GM19438 (cell line): ENCODE results near the gene SPATA20.

ENCODE experiments used
- ATAC-seq: cut with Tn5 transposase; IDR thresholded peaks from one replicate; pipeline ENCODE4 v1.9.1; 2021; ENCODE audit warnings: low read depth; ENCODE audit not compliant: unreplicated experiment

The SPATA20 gene

GRCh38 chr17:50573866-50574611, 27.1 kb downstream of the SPATA20 start:
- ATAC-seq: no peak

- no peak for ATAC-seq
Observed at GRCh38 chr17:50575581-50576210, 28.7 kb downstream of the SPATA20 start.

GRCh38 chr17:50576864-50577263, 29.9 kb downstream of the SPATA20 start:
- no peak for ATAC-seq

- ATAC-seq: no peak
Observed at GRCh38 chr17:50577451-50577954, 30.5 kb downstream of the SPATA20 start.

GRCh38 chr17:50578173-50578572, 31.2 kb downstream of the SPATA20 start:
- no peak for ATAC-seq

- ATAC-seq: no peak
Observed at GRCh38 chr17:50579399-50579798, 32.4 kb downstream of the SPATA20 start.

- no peak for ATAC-seq
Observed at GRCh38 chr17:50580646-50581045, 33.7 kb downstream of the SPATA20 start.

- no peak for ATAC-seq
Observed at GRCh38 chr17:50581316-50581715, 34.3 kb downstream of the SPATA20 start.

GRCh38 chr17:50582741-50583140, 35.8 kb downstream of the SPATA20 start:
- ATAC-seq: no peak

- no peak for ATAC-seq
Observed at GRCh38 chr17:50583641-50584040, 36.7 kb downstream of the SPATA20 start.

- ATAC-seq: no peak
Observed at GRCh38 chr17:50584116-50584515, 37.1 kb downstream of the SPATA20 start.

- no peak for ATAC-seq
Observed at GRCh38 chr17:50584749-50585148, 37.8 kb downstream of the SPATA20 start.

- ATAC-seq: no peak
Observed at GRCh38 chr17:50585346-50585745, 38.4 kb downstream of the SPATA20 start.

GRCh38 chr17:50585891-50586290, 38.9 kb downstream of the SPATA20 start:
- ATAC-seq: no peak

- no peak for ATAC-seq
Observed at GRCh38 chr17:50586421-50587247, 39.7 kb downstream of the SPATA20 start.

GRCh38 chr17:50587571-50587970, 40.6 kb downstream of the SPATA20 start:
- no peak for ATAC-seq

GRCh38 chr17:50588391-50589049, 41.5 kb downstream of the SPATA20 start:
- no peak for ATAC-seq

- no peak for ATAC-seq
Observed at GRCh38 chr17:50589095-50589705, 42.2 kb downstream of the SPATA20 start.

- ATAC-seq: no peak
Observed at GRCh38 chr17:50590946-50591737, 44.2 kb downstream of the SPATA20 start.
